Hypothalamus (tissue), 51 donors: ENCODE data around the gene CRLF3.
"Not testable (repeated sequence)": the region's sequence is repeated elsewhere in the genome, so short reads cannot be mapped to it uniquely, and the experiment has no call there.

Experiments used
- DNase-seq, 51 donors: peaks; one replicate each; lab custom pipeline; 2025; lab: John Stamatoyannopoulos, UW

The CRLF3 gene

GRCh38 chr17:30814860-30815259 lies 9.6 kb downstream of the CRLF3 start:
- DNase-seq = not testable (repeated sequence)

GRCh38 chr17:30814236-30814635 lies 10.3 kb downstream of the CRLF3 start:
- DNase-seq = not testable (repeated sequence)

GRCh38 chr17:30812218-30813177 lies 12.0 kb downstream of the CRLF3 start:
- DNase-seq = no peak

GRCh38 chr17:30809867-30810266 lies 14.6 kb downstream of the CRLF3 start:
- DNase-seq = no peak

- no peak for DNase-seq
Observed at GRCh38 chr17:30808785-30809286, 15.7 kb downstream of the CRLF3 start.

DNA sequence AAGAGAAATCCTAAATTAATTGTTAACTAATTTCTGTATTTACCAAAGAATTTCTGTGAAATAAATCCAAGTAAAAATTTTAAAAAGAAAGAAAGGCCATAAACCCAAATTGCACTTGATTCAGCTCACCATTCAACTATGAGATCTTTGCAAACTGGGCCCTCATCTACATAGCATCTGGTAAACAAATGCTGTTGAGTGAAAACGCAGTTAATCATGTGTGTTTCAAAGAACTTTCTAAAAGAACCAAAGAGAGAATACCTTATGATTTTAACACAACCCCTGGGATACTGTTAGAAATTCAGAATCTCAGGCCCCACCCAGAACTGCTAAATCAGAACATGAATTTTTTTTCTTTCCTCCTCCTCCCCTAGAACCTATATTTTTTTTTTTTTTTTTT lies 16.6 kb downstream of the CRLF3 start:
- DNase-seq = no peak

DNA sequence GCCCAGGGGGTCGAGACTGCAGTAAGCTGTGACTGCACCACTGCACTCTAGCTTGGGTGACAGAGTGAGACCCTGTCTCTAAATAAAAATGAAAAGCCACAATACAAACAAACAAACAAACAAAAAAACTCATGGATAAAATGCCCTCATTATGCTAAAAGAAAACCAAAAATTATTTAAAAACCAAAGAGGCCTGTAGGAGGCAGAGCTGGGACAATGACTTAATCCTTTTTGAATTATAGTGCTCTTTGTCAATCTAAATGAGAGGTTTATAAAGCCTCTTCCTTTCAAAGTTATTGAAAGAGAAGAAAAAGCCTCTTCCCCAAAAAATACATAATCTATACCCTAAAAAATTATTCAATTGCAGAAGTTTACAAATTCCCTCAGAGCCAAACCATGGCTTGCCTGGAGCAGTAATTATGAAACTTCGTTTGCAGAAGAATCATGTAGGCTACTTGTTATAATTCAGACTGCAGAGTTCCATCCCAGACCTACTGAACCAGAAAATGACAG lies 18.5 kb downstream of the CRLF3 start:
- no peak for DNase-seq

- DNase-seq = no peak
Observed at GRCh38 chr17:30801671-30802070, 22.8 kb downstream of the CRLF3 start.

DNA sequence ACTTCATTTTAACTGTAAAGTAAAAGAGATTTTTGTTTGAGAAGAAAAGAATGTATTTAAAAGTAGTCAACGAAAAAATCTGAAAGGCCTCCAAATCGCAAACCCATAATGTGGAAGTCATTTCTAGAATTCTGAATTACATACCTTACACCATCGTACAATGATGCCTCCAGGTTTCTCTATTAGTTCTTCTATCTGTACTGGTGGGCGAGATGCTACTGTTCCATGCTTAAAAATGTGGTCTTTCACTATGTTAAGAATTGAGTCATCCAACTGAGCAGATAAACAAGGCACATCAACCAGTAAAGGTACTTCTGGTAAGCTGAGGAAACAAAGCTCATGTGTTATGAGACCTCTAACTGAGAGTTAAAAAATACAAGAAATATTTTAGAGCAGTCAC lies 28.5 kb downstream of the CRLF3 start:
- no peak for DNase-seq

- DNase-seq = no peak
Observed at GRCh38 chr17:30794372-30794771, 30.1 kb downstream of the CRLF3 start.

DNA sequence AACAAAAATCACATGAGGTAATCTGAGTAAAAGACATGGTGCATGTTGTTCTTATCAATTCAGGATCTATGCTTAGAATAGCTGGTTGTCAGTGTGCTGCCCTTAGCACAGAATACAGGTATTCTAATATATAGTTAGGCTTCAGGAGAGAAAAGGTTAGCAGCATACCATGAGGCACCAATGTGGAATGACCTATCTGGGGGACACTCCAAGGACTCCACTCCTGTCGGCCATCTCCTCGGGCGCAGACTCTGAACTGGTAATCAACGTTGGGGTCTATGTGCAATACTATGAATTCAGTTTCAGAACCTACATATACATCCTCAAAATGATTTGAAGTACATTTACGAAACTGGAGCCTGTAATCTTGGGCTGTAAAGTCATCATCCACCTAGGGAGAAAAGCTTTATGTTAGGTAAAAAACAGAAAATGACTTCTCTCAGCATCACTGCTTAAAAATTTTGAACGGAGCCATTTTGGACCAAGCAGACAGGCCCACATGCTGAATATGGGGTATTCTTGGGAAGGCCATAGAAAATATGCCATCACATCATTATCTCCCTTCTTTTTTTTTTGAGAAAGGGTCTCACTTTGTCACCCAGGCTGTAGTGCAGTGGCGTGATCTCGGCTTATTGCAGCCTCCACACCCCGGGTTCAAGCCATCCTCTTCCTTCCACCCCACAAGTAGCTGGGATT lies 31.1 kb downstream of the CRLF3 start:
- DNase-seq = peak in 1 of 51 donors; percentile 1

DNA sequence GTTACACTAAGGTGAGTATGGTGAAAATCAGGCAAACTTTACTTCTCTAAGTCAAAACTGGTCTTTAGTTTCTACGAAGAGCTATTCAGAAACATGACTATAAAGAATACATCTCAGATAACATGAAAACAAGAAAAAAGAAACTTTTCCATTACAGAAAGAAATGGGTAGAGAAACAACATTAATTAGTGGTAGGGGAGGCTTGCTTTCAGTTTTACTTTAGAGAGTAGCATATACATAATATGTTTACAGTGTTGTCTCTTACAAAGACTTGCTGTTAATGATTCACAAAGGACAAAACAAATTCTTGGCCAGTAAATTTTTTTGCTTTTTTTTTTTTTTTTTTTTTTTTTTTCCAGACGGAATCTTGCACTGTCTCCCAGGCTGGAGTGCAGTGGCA lies 34.2 kb downstream of the CRLF3 start:
- no peak for DNase-seq

DNA sequence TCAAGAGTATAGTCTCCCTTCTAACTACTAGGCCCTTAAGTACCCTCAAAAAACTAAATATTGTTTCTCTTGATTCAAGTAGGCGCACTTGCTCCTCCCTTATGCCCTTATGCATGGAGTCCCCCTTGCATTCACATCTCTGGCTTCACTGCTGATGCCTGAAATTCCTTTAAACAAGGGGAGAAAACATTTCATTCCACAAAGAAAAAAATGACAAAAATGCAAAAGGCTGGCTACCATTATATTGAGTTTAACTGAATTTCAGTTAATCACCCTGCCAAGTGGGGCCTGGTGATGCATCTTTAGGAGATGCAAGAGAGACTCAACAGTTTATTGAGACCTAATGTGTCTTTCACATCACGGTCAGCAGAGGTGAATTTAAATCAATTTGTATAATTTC lies 35.6 kb downstream of the CRLF3 start:
- DNase-seq = no peak

GRCh38 chr17:30782206-30782605 lies 42.3 kb downstream of the CRLF3 start:
- no peak for DNase-seq

- DNase-seq = no peak
Observed at GRCh38 chr17:30780343-30780742, 44.1 kb downstream of the CRLF3 start.

DNA sequence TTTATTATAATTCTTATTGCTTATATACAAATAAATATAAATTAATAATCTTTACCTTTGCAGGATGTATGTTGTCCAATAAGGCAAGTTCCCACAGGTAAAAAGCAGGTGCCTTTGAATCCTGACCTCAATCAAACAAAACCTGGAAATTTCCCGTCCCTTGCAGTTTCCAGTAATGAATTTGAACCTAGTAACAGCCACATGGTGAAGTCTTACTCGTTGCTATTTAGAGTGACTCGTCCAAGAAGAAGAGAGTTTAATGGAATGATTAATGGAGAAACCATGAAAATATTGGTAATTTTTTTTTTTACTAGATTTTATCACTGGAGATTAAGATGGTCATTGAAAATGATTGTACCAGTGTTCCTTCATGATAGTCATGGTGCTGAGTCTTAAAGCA lies 55.7 kb downstream of the CRLF3 start:
- not testable (repeated sequence) for DNase-seq

GRCh38 chr17:30767641-30768404 lies 56.7 kb downstream of the CRLF3 start:
- not testable (repeated sequence) for DNase-seq

GRCh38 chr17:30761060-30761459 lies 63.4 kb downstream of the CRLF3 start:
- no peak for DNase-seq

DNA sequence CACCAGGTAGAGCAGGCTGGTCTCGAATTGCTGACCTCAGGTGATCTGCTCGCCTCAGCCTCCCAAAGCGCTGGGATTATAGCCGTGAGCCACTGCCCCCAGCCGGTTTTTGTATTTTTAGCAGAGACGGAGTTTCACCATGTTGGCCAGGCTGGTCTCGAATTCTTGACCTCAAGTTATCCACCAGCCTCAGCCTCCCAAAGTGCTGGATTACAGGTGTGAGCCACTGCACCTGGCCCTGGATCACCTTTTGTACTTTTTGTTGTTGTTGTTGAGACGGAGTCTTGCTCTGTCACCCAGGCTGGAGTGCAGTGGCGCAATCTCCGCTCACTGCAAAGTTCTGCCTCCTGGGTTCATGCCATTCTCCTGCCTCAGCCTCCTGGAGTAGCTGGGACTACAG lies 71.2 kb downstream of the CRLF3 start:
- not testable (repeated sequence) for DNase-seq

- not testable (repeated sequence) for DNase-seq
Observed at GRCh38 chr17:30750982-30751381, 73.5 kb downstream of the CRLF3 start.

DNA sequence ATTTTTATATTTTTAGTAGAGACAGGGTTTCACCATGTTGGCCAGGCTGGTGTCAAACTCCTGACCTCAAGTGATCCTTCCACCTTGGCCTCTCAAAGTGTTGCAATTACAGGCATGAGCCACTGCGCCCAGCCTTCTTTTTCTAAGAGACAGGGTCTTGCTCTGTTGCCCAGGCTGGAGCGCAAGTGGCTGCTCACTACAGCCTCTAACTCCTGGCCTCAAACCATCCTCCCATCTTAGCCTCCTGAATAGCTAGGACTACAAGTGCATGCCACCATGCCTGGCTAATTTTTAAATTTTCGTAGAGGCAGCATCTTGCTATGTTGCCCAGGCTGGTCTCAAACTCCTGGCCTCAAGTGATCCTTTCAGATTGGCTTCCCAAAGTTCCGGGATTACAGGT lies 76.9 kb downstream of the CRLF3 start:
- not testable (repeated sequence) for DNase-seq
